A204.1 (cell line): ENCODE measurements around the gene VN1R5.
"Not testable (repeated sequence)": the region's sequence is repeated elsewhere in the genome, so short reads cannot be mapped to it uniquely, and the experiment has no call there.

ENCODE experiments used
- FAIRE-seq: peaks from 2 replicates; lab custom pipeline; 2012; peaks lifted over from hg19 to GRCh38; lab: Jason Lieb, UNC

The VN1R5 gene

DNA sequence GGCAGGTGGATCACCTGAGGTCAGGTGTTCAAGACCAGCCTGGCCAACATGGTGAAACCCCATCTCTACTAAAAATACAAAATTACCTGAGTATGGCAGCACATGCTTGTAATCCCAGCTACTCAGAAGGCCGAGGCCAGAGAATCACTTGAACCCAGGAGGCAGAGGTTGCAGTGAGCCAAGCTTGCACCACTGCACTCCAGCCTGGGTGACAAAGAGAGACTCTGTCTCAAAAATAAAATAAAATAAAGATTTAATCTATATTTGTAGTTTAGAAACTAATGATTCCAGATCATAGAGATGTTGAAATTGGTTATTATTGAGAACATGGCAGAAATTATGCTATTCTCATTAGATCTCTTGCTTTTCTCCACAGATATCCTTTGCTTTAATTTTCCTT, at the start of gene VN1R5:
TSS of gene VN1R5 (plus strand) at position 301 of the 400 bp plus-strand sequence.
- not testable (repeated sequence) for FAIRE-seq

DNA sequence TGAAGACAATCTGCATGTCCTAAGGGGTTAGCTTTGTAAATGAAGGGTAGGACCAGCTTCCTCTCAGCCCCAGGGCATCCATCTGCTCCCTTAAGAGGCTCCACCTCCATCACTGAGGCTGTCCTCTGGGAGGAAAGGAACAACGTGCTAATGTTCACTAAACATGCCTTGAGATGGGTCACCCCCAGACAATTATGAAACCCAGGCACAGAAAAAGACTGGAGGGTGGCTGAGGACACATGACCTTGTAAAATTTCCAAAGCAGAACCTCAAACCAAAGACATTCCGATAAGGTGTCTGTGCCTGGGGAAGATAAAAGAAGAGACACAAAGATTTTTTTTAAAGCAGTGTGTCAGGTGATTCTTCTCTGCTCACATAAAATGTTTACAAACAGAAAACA, 46.5 kb upstream of the VN1R5 start:
- no peak for FAIRE-seq

DNA sequence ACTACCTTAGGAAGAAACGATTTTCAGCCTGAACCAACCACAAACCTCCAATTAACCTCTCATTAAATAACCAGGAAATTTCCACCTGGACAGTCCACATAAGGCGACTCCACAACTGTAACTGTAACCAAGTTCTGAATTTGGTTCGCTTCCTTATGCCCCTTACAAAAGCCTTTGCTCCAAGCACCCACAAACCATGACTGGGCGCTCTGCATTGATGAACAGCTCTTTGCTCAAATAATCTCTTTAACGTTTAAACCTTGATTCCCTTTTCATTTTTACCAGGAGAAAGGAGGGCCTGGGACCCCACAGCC, 45.9 kb upstream of the VN1R5 start:
- FAIRE-seq, result no peak

DNA sequence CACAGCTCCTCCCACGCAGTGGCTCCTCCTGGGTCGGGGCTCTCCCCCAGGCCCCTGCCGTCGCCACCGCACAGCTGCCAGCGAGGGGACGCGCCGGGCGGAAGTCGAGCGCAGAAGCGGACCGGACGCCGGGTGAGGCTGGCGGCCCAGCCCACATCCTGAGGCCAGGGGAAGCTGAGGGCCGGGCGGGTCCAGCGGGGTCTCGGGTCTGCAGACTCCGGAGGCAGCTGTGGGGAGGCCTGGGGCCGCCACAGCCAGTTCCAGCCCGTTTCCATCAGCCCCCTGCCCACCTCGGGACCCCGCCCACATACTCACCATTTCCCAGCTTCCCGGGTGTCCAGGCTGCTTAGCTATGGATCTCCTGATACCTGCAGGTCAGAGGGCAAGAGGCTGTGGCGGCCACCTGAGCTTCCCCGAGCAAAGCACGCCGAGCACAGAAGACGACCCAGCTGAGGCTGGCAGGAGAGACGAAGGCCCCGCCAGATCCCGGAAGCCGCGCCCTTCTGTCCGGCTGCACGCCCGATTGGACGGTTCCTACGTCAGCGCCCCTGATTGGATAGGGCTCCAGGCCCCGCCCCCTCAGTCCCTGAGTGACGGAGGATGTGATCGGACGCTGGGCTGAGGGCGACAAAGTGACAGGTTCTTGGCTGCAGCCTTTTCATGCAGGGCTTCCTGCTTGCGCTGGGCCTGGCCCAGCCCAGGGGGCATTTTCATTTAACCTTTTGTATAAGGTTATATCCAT, 45.3 kb upstream of the VN1R5 start:
- peak; percentile 93 for FAIRE-seq

DNA sequence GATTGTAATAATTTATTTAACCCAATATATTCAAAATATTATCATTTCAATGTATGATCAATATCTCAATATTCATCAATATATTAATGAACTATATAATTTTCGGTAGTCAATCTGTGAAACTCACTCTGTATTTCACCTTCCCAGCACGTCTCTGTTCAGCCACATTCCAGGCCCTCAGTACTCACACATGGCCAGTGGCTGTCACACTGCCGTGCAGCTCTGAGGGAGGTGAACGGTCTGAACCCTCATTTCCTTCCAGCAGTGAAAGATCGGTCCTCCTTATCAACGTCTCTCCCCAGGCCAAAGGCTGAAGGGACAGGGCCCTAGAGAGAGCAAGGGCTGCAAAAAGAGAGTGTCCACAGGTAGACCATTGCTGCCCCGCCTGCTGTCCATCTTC, 44.5 kb upstream of the VN1R5 start:
- no peak for FAIRE-seq

DNA sequence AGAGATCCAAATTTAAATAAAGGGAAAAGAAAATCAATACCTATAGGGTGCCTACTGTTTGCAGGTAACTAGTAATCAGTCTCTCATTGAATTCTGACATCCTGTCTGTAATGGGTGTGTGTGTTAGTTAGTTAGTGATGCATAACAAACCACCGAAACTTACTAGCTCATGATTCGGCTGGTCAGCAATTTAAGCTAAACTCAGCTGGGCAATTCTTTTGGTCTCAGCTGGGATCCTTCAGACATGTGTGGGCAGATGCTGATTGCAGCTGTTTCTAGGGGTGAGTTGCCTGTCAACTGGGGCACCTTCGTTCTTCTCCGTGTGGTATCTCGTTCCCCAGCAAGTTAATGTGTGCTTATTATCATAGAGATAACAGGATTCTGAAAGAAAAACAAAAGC, 43.9 kb upstream of the VN1R5 start:
- FAIRE-seq, result no peak

DNA sequence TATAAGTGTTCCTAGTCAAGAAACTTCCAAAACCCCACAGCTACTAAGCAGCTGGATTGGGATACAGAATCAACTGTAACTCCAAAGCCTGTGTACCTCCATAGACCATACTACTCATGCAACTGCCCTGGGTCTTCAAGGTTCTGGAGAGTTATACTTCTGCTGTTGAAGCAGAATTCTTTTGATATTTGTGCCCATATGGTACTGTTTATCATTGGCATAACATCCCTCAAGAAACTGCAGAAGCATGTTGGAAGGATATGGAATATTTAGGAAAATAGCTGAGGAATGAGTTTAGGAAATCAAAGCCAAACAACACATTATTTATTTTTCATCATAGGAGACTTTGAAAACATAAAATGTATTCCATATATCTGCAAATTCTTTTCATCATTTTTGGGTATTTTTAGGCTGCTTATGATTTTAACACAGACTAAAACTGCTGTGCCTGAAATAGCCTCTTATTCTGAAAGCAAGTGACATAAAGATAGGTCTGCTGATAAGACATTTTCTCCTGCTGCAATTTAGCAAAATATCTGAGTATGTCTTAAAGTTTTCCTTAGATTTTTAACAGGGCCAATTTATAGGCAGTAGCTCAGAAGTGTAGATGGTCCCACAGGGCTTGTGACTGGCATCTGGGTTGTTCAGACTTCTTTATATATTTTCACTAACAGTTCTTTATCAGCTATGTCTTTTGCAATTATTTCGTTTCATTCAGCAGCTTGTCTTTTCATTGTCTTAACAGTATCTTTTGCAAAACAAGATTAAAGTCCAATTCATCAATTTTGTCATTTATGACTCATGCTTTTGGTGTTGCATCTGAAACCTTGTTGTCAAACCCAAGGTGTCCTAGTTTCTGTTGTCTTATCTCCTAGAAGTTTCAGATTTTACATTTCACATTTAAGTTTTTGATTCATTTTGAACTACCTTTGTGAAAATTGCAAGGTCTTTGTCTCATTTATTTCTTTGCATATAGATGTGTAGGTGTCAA, 43.0 kb upstream of the VN1R5 start:
- no peak for FAIRE-seq

DNA sequence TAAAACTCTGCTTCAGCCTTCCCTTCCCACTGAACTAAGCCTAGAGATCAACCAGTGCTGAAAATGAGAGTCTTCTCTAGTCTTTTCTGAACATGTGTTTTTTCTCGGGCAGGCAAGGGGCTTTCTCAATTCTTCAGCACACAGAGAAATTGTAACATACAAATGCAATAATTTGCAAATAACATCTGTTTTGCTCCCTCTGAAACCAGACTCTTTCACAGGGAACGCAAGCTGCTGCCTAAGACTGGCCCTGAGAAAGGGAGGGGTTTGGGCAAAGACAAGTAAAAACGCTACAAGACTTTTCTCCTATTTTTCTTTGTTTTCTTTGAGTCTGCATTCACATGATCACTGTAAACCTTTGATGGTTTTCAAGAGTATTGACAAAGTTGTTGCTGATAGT, 39.6 kb upstream of the VN1R5 start:
- FAIRE-seq, result no peak

DNA sequence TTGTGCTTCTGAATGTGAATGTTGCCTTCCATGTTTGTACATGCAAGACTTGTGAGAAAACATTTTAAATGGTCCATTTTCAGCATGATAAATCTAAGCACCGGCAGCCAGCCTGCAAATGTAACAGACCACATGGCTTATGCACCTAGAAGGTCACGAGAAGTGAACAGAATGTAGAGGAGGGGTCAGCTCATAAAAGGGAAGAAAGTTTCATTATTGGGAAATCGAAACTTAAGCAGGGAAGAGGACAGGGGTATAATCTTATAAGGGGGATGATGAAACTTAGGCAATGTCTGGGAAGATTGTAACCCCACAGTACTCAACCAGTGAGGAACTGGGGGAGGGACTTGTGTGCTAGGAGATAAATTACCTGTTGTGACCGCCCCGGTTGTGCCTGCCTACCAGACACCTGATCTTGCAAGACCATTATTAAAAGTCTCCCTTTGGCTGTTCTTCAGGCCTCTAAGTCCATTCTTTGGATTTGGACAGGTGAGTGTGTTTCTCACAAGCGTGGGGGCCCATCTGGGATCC, 37.7 kb upstream of the VN1R5 start:
- no peak for FAIRE-seq

DNA sequence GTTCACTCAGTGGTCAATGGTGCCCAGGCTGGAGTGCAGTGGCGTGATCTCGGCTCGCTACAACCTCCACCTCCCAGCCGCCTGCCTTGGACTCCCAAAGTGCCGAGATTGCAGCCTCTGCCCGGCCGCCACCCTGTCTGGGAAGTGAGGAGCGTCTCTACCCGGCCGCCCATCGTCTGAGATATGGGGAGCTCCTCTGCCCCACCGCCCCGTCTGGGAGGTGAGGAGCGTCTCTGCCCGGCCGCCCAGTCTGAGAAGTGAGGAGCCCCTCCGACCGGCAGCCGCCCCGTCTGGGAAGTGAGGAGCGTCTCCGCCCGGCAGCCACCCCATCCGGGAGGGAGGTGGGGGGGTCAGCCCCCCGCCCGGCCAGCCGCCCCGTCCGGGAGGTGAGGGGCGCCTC, 35.6 kb upstream of the VN1R5 start:
- FAIRE-seq, result not testable (repeated sequence)

DNA sequence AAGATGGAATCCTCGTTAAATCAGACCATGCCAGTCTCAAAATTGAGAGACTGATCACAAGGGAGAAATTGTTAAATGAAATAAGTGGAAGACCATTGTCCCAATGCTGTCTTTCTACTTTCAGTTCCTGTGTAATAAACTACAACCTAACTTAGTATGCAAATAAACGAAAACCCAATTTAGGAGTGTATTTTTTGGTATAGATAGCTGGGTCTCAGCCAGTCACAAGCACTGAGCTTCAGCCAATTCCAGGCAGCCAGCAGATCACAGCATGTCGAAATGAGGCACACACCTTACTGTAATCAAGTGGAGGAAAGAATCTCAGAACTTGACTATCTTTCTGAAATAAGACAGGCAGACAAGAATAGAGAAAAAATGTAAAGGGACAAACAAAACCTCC, 33.0 kb upstream of the VN1R5 start:
- FAIRE-seq, result no peak

DNA sequence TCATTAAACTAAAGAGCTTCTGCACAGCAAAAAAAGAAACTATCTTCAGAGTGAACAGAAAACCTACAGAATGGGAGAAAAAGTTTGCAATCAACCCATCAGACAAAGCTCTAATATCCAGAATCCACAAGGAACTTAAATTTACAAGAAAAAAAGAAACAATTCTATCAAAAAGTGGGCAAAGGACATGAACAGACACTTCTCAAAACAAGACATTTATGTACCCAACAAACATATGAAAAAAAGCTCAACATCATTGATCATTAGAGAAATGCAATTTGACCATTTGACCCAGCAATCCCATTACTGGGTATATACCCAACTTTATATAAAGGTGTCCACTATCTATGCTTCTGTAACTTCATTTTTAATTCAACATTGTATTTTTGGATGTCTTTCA, 31.1 kb upstream of the VN1R5 start:
- no peak for FAIRE-seq

DNA sequence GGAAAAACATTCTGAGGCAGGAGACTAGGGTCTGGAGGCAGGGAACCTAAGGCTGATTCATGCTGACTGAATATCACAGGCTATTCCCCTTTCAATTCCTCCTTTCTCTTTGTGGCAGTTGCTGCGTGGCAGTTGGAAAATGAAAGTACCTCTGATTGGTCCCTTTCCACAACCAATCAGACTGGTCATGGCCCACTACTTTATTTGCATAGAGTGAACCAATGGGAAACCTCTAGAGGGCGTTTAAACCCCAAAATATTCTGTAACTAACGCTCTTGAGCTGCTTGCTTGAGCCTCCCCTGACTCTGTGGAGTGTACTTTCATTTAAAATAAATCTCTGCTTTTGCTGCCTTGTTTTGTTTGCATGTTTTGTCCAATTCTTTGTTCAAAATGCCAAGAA, 27.7 kb upstream of the VN1R5 start:
- no peak for FAIRE-seq

DNA sequence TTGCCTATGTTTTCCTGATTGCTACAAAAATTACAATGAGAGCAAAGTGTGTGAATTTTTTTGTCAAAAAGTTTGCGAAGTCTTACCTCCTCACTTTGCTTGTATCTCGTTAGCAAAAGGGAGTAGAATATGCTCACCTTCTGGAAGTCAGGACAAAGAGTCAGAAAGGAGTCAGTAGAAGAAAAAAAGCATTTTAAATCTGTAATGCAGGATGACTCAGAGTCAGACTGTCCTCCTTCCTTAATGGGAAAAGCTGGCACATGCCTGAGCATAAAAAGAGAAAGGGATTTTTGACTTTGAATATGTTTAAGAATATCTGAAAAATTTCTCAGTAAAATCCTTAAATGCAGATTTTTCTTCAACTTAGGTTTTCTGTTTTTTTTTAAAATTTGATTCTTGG, 14.2 kb upstream of the VN1R5 start:
- no peak for FAIRE-seq

DNA sequence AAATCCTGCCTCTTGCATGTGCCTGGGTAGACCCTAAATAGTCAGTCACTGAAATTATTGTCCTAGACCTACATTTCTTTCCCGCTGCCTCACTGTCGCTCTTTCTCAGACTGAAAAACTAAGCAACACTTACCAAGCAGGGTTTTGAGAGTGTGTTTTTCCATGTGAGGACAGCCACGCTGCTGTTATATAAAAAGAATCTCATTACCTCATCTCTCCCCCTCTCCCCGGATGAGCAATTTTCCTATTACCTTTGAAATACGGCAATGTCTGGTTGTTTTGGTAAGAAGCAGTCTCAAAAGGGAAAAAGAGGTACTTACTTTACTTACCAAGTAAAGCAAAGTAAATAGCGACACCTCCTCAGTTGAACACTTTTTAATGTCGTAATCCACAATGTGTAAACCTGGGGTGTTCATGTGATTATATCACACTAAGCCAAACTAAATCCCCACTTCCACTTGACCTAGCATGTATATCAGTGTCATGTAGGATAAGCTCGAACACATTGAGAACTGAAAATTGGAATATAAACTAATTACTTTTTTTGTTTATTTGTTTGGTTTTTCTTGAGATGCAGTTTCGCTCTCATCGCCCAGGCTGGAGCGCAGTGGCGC, 12.2 kb upstream of the VN1R5 start:
- FAIRE-seq, result no peak

DNA sequence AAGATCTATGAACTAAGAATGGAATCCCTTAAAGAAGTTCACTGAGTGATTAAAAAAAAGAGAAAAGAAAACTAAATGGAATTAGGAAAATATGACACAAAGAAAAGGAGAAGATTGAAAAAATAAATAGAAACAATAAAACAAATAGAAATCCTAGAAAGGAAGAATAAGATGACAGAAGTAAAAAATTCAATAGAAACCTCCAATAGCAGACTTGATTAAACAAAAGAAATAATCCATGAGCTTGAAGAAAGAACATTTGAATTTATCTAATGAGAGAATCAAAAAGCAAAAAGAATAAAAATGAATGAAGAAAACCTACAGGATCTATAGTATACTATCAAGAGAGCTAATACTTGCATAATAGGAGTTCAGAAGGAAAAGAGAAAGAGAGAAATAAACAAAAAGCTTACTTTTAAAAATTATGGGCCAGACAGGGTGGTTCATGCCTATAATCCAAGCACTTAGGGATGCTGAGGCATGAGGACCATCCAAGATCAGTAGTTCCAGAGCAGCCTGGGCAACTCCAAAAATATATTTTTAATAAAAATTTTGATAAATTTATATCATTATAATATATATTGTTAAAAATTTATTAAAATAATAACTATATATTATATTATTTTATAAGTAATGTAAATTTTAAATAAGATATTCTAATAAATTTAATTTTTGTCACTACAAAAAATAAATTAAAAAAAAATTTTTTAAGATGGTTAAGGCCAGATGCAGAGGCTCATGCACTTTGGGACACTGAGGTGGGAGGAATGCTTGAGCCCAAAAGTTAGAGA, 9.4 kb upstream of the VN1R5 start:
- peak; percentile 95 for FAIRE-seq

DNA sequence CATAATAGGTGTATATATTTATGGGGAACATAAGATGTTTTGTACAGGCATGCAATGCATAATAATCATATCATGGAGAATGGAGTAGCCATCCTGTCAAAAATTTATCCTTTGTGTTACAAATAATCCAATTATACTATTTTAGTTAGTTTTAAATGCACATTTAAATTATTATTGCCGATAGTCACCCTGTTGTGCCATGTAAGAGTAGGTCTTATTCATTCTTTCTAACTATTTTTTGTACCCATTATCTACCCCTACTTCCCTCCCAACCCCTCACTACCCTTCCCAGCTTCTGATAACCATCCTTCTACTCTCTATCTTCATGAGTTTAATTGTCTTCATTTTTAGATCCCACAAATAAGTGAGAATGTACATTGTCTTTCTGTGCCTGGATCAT, 8.3 kb upstream of the VN1R5 start:
- FAIRE-seq, result no peak

DNA sequence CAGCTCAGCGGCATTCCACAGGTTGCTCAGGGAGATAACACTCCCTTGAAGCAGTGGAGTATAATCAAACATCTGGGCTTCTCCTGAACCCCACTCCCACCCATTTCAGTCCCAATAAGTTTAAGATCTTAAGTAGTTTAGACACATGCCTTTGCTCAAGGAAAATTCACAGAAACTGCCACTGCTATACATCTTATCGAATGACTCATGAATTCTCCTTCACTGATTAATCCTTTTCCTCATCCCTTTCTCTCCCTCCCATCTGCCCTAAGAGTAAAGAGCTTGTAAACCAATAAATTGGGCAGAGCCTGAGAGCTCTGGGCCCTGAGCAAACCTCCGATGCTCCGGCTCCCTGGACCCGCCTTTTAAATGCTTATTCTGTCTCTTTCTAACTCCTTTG, 10.2 kb downstream of the VN1R5 start:
- no peak for FAIRE-seq

DNA sequence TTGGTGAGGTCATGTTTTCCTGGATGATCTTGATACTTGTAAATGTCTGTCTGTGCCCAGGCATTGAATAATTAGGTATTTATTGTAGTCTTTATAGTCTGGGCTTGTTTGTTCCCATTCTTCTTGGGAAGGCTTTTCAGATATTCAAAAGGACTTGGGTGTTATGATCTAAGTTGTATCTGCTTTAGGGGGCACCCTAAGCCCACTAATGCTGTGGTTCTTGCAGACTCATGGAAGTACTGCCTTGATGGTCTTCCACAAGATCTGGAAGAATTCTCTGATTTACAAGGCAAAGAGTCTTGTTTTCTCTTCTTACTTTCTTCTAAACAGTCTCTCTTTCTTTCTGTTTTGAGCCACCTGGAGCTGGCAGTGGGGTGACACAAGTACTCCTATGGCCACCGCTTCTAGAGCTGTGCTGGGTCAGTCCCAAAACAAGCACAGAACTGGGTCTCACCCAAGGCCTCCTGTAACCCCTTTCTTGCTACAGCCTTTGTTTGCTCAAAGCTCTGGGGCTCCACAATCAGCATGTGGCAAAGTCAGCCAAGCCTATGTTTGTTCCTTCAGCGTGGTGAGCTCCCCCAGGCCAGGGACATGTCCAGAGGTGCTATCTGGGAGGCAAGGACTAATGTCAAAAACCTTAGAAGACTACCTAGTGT, 12.6 kb downstream of the VN1R5 start:
- FAIRE-seq, result no peak

DNA sequence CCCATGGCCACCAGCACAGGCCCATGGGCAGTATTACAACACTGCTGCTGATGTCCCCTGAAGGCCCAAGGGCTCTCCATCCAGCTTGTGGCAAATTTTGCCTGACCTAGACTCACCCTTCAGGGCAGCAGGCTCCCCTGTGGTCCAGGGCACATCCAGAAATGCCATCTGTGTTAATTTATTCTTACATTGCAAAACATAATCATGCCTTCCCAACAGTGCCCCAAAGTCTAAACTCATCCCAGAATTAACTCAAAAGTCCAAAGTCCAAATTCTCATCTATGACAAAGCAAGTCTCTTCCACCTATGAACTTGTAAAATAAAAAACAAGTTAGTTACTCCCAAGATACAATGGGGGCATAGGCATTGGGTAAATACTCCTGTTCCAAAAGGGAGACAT, 13.3 kb downstream of the VN1R5 start:
- no peak for FAIRE-seq

DNA sequence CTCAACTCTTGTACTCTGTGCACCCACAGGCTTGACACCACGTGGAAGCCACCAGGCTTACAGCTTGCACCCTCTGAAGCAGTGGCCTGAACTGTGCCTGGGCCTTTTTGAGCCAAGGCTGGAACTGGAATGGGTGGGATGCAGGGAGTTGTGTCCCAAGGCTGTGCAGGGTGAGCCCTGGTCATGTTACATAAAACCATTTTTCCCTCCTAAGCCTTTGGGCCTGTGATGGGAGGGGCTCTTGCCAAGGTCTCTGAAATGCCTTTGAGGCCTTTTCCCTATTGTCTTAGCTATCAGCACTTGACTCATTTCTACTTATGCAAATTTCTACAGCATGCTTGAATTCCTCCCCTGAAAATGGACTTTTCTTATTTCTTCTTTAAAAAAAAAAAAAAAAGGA, 14.1 kb downstream of the VN1R5 start:
- FAIRE-seq, result no peak

DNA sequence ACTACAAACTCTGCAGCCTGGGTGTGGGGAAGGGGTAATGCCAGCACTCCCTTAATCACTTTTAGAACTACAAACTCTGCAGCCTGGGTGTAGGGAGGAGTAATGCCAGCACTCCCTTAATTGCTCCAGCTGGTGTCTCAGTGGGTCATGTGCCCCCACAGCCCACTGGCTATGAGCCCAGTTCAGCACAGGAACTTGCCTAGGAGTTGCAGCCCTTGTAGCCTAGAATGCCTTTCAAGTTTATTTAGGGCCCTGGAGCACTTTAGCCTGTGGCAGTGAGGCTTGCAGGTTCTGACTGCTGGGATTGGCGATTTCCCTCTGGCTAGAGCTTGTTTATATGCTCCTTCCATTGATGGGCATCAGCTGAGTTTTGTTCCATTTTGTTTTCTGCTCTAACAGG, 17.1 kb downstream of the VN1R5 start:
- FAIRE-seq, result no peak
